IMR-90 (cell line): Measurements from ENCODE around the gene SEPHS1.

ENCODE experiments used
- BHLHE40 ChIP-seq: fragments of 150-350 bp; IDR thresholded peaks from 2 replicates; pipeline ENCODE4 v1.6.1; 2016; ENCODE audit warnings: mild to moderate bottlenecking, low read depth, low read length
- CEBPB ChIP-seq: IDR thresholded peaks from 2 replicates; pipeline ENCODE4 v1.6.1; 2012; ENCODE audit warnings: low read depth, low read length, improper control_type of control experiment
- CTCF ChIP-seq: conservative IDR thresholded peaks from 2 replicates; pipeline ENCODE4 v1.5.1; 2012; ENCODE audit warnings: mild to moderate bottlenecking, low read depth, low read length, improper control_type of control experiment
- ELK1 ChIP-seq: fragments of 150-350 bp; IDR thresholded peaks from 2 replicates; pipeline ENCODE4 v1.6.1; 2016; ENCODE audit warnings: low read depth, mild to moderate bottlenecking, low read length, moderate library complexity, borderline replicate concordance
- FOS ChIP-seq: fragments of 150-350 bp; IDR thresholded peaks from 2 replicates; pipeline ENCODE4 v1.6.1; 2016; ENCODE audit warnings: low read depth, low read length
- MAFK ChIP-seq: IDR thresholded peaks from 2 replicates; pipeline ENCODE4 v1.6.1; 2012; ENCODE audit warnings: low read depth, low read length, improper control_type of control experiment
- MAZ ChIP-seq: IDR thresholded peaks from 2 replicates; pipeline ENCODE4 v1.6.1; 2012; ENCODE audit warnings: low read depth, mild to moderate bottlenecking, low read length, improper control_type of control experiment, moderate library complexity, borderline replicate concordance
- MXI1 ChIP-seq: IDR thresholded peaks from 2 replicates; pipeline ENCODE4 v1.6.1; 2012; ENCODE audit warnings: low read depth, mild to moderate bottlenecking, low read length, moderate library complexity, borderline replicate concordance
- NFE2L2 ChIP-seq: fragments of 150-350 bp; IDR thresholded peaks from 2 replicates; pipeline ENCODE4 v1.6.1; 2016; ENCODE audit warnings: low read depth, mild to moderate bottlenecking, low read length
- POLR2A ChIP-seq: IDR thresholded peaks from 2 replicates; pipeline ENCODE4 v1.6.1; 2012; ENCODE audit warnings: mild to moderate bottlenecking, low read depth, low read length
- RAD21 ChIP-seq: IDR thresholded peaks from 2 replicates; pipeline ENCODE4 v1.6.1; 2012; ENCODE audit warnings: low read length, improper control_type of control experiment
- RFX5 ChIP-seq: IDR thresholded peaks from 2 replicates; pipeline ENCODE4 v1.8.0; 2012; ENCODE audit warnings: low read depth, mild to moderate bottlenecking, low read length, moderate library complexity
- SMC3 ChIP-seq: fragments of 150-350 bp; IDR thresholded peaks from 2 replicates; pipeline ENCODE4 v1.6.1; 2016; ENCODE audit warnings: low read depth, mild to moderate bottlenecking, antibody characterized with exemption, low read length, moderate library complexity
- TF ChIP-seq, protein P1 (sequence below): fragments of 150-350 bp; IDR thresholded peaks from 2 replicates; pipeline ENCODE4 v1.6.1; 2017; ENCODE audit warnings: mild to moderate bottlenecking, antibody characterized with exemption, low read length, low read depth

DNA sequence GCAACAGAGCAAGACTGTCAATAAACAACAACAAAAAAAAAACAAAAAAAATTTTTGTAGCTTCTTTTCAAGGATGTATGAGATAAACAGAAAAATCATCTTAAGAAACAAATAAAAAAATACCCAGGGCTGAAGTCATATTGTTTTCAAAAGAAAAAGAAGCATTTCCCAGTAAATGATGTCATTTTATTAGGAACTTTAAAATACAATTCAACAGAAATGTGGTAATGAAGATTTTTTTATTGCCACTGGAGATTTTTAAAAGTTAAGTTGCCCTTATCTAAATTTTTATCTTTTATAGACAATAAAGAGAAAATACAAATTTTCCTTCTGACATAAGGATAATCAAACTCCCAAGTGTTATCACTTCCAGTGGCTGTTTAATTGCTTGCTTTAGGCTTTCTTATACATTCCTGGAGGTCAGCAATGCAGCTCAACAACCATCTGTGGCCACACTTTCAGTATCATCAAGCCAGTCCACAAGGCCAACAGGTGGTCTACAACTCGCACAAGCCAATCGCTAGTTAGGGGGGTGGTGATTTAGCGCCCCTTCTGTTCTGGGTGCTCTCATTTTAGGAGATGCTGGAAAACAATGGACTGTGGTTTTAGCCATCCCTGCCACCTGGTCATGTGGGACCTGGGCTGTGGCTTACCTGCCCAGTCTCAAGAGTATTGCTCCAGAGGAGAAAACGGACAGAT, 10.8 kb downstream of the SEPHS1 start:
- TF ChIP-seq MXI1 = no peak
- TF ChIP-seq CTCF = no peak
- TF ChIP-seq MAFK = no peak
- TF ChIP-seq, protein P1, sequence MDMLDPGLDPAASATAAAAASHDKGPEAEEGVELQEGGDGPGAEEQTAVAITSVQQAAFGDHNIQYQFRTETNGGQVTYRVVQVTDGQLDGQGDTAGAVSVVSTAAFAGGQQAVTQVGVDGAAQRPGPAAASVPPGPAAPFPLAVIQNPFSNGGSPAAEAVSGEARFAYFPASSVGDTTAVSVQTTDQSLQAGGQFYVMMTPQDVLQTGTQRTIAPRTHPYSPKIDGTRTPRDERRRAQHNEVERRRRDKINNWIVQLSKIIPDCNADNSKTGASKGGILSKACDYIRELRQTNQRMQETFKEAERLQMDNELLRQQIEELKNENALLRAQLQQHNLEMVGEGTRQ = no peak
- no peak for TF ChIP-seq MAZ
- no peak for TF ChIP-seq RAD21
- TF ChIP-seq RFX5 = no peak
- TF ChIP-seq POLR2A = no peak
- no peak for TF ChIP-seq ELK1
- no peak for TF ChIP-seq NFE2L2
- no peak for TF ChIP-seq BHLHE40
- TF ChIP-seq CEBPB = no peak
- no peak for TF ChIP-seq FOS
- no peak for TF ChIP-seq SMC3
